Measurements from ENCODE around the gene PPIL6. TPM values are rescaled to one million over a fixed set of nuclear protein-coding genes. Genes with fewer than 3 reads are reported as not detected.
A peak's percentile ranks its signal among the peaks of the same experiment; 100 is the strongest.

PPIL6 gene
- total and polyA plus RNA-seq, 2 donors (not counting 1 experiment from before 2014, with no cell fraction given): 0.85 to 1.8 TPM

GRCh38 chr6:109388265-109388664 is 52.2 kb downstream of the PPIL6 start:
- Mint-ChIP-seq H3K4me3 (no peak overlapping the region), H3K27ac (no peak overlapping the region), H3K9me3 (ENCODE audit: insufficient read depth) (no peaks in the 10 kb centered on the region), H3K4me1 (peaks cover 17% of the 10 kb centered on the region), H3K27me3 (no peaks in the 10 kb centered on the region)
- H3K36me3 ChIP-seq (replicated peaks in 1 of 2; ENCODE audit: control extremely low read depth in 1 of 2, control insufficient read depth in 1 of 2, extremely low read depth in 1 of 2, insufficient read depth in 2 of 2, low read length in 1 of 2): no peaks in the 10 kb centered on the region
- intact Hi-C loops (cut with micrococcal nuclease): no loop called here
- TF ChIP-seq CTCF (IDR thresholded peaks at IDR 0.05) (no peak), EZH2 (IDR thresholded peaks at IDR 0.05; ENCODE audit: borderline replicate concordance, insufficient read depth, low read depth, low read length, poor library complexity, severe bottlenecking) (no peak)
- H3K4me3 ChIP-seq (ENCODE audit: control extremely low read depth in 1 of 5, extremely low read depth in 1 of 5, insufficient read depth in 1 of 5, low read depth in 2 of 5, low read length in 4 of 5): no peak overlapping the region
- no peak for ATAC-seq (ENCODE audit: low read depth)
- no peak for DNase-seq
- H3K27ac ChIP-seq (ENCODE audit: low read length in 2 of 2): no peak overlapping the region
- peaks cover 6% of the 10 kb centered on the region for H3K79me2 ChIP-seq (ENCODE audit: control insufficient read depth, insufficient read depth, low read length)
- H3K27me3 ChIP-seq (replicated peaks in 1 of 4; ENCODE audit: control extremely low read depth in 1 of 4, control insufficient read depth in 3 of 4, insufficient read depth in 4 of 4, low read length in 3 of 4): no peaks in the 10 kb centered on the region
- ChIA-PET POLR2A (no interaction called here), CTCF (interaction anchor here (7.1 kb wide), 1 partner anchor 201 kb away, joined by 124 read pairs; no protein-coding TSS in a partner anchor)
- H3K9ac ChIP-seq (ENCODE audit: low read length): no peak overlapping the region
- WGBS (ENCODE audit: insufficient coverage): no CpG with 5 or more reads among the region's 1 CpG
- peaks cover 16 to 25% of the 10 kb centered on the region in 2 donors for H3K4me1 ChIP-seq (ENCODE audit: control insufficient read depth in 2 of 2, insufficient read depth in 2 of 2, low read length in 2 of 2)
- no peaks in the 10 kb centered on the region for H3K9me3 ChIP-seq (ENCODE audit: control extremely low read depth in 1 of 3, control insufficient read depth in 2 of 3, insufficient read depth in 1 of 3, low read length in 2 of 3)
- H3K4me2 ChIP-seq (replicated peaks; ENCODE audit: low read depth, low read length, poor library complexity, severe bottlenecking): no peak overlapping the region
- no peak overlapping the region for H2AFZ ChIP-seq (ENCODE audit: insufficient read depth, low read depth, low read length, poor library complexity, severe bottlenecking)
- H4K20me1 ChIP-seq (ENCODE audit: control insufficient read depth, insufficient read depth, low read length, poor library complexity, severe bottlenecking): no peaks in the 10 kb centered on the region

GRCh38 chr6:109383438-109383940 is 56.9 kb downstream of the PPIL6 start:
- TF ChIP-seq CTCF (IDR thresholded peaks at IDR 0.05) (peak; percentile 50), EZH2 (IDR thresholded peaks at IDR 0.05; ENCODE audit: borderline replicate concordance, insufficient read depth, low read depth, low read length, poor library complexity, severe bottlenecking) (no peak)
- ChIA-PET CTCF (interaction anchor here (0.8 to 7.1 kb wide), 31 partner anchors 10 to 1432 kb away, joined by 3 to 124 read pairs (median 5); partner anchors contain the start of genes CDK19, CEP57L1, MICAL1 and PPIL6), POLR2A (interaction anchor here (0.6 to 2.7 kb wide), 9 partner anchors 58 to 308 kb away, joined by 5 to 34 read pairs (median 6); partner anchors contain the start of genes AK9, CEP57L1, FIG4 and MICAL1)
- Mint-ChIP-seq H3K9me3 (ENCODE audit: insufficient read depth) (no peaks in the 10 kb centered on the region), H3K27ac (peak overlapping the region; percentile 100), H3K27me3 (no peaks in the 10 kb centered on the region), H3K4me1 (peaks cover 34% of the 10 kb centered on the region), H3K4me3 (peak overlapping the region; percentile 94)
- Histone ChIP-seq H4K20me1 (ENCODE audit: control insufficient read depth, insufficient read depth, low read length, poor library complexity, severe bottlenecking) (peaks cover 26% of the 10 kb centered on the region), H3K9me3 (ENCODE audit: control extremely low read depth in 1 of 3, control insufficient read depth in 2 of 3, insufficient read depth in 1 of 3, low read length in 2 of 3) (no peaks in the 10 kb centered on the region), H2AFZ (ENCODE audit: insufficient read depth, low read depth, low read length, poor library complexity, severe bottlenecking) (peak overlapping the region; percentile 86), H3K36me3 (replicated peaks in 1 of 2; ENCODE audit: control extremely low read depth in 1 of 2, control insufficient read depth in 1 of 2, extremely low read depth in 1 of 2, insufficient read depth in 2 of 2, low read length in 1 of 2) (peaks cover 0 to 7% of the 10 kb centered on the region in 2 experiments), H3K79me2 (ENCODE audit: control insufficient read depth, insufficient read depth, low read length) (peaks cover 38% of the 10 kb centered on the region), H3K4me3 (ENCODE audit: control extremely low read depth in 1 of 5, extremely low read depth in 1 of 5, insufficient read depth in 1 of 5, low read depth in 2 of 5, low read length in 4 of 5) (peak overlapping the region; percentile 87 to 98 (median 90)), H3K27me3 (replicated peaks in 1 of 4; ENCODE audit: control extremely low read depth in 1 of 4, control insufficient read depth in 3 of 4, insufficient read depth in 4 of 4, low read length in 3 of 4) (no peaks in the 10 kb centered on the region), H3K27ac (ENCODE audit: low read length in 2 of 2) (peak overlapping the region; percentile 94 to 97), H3K4me1 (ENCODE audit: control insufficient read depth in 2 of 2, insufficient read depth in 2 of 2, low read length in 2 of 2) (peaks cover 34% of the 10 kb centered on the region in 2 donors), H3K4me2 (replicated peaks; ENCODE audit: low read depth, low read length, poor library complexity, severe bottlenecking) (peak overlapping the region; percentile 82), H3K9ac (ENCODE audit: low read length) (peak overlapping the region; percentile 96)
- intact Hi-C loops (cut with micrococcal nuclease): loop anchor here (1.0 to 5.0 kb wide), 12 partner anchors 57 to 1599 kb away; partner anchors contain the start of genes AK9, ARMC2, FIG4 and MICAL1
- WGBS (ENCODE audit: insufficient coverage): 5% methylated on average over 3 of the region's 5 CpGs
- DNase-seq: no peak
- ATAC-seq (ENCODE audit: low read depth): no peak
